SK-N-DZ (cell line): ENCODE data around the gene YBX1.
"Not testable (repeated sequence)": the region's sequence is repeated elsewhere in the genome, so short reads cannot be mapped to it uniquely, and the experiment has no call there.

Experiments
- DNase-seq: peaks from one replicate; pipeline ENCODE4 v3.0.0-alpha.2; 2015; ENCODE audit warnings: low spot score

The YBX1 gene

DNA sequence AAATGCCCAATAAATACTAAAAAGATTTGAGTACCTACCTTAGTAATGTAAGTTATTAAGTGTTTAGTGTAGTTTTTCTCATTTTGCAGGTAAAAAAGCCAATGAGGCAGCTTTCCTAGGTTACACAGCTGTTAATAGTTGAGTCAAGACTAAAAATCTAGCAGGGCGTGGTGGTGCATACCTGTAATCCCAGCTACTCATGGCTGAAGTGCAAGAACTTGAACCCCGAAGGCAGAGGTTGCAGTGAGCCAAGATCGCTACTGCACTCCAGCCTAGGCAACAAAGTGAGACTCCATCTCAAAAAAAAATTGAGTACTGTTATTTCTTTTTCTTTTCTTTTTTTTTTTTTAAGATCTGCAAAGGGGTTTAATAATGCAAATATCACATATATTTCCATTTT is 7.7 kb downstream of the YBX1 start:
- no peak for DNase-seq

DNA sequence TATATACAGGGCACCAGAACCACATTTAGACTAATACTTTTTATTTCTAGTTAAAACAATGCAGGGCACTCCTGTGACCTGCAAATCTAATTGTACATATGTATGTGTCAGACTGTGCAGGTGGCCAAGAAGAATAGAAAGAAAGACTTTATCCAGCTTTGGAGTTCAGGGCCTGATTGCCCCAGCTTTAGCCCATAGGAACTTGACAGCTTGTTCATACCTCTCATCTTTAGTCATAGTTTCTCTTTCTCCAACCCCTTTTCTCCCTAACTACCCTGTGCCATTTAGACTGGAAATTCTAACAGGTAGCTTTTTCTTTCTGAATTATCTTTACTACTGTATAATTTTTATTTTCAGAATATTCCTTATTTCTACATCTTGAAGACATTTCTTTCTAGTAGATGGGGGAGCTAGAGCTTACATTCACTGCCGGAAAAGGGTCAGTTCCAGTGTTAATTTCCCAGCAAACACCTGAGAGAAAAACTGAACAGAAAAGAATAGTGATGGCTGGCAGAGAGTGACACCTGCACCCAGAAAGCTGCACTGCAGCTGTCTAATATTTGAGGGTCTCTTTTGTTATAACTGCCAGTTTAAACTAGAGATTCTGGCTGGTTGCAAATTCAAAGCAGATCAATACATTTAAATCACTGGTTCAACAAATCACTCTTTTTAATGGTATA is 8.4 kb downstream of the YBX1 start:
- no peak for DNase-seq

DNA sequence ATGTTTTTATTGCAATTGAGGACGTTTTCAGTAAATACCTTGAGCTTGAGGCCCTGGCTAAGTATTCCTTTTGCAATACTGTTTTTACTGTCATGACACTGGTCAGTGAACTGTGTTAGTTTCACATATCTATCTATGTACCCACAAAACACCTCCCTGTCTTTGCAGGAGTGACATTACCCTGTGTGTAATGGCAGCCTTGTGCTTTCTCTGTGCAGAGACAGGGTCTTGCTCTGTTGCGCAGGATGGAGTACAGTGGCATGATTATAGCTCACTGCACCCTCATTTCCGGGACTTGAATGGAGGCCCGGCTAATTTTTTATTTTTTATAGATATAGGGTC is 8.9 kb downstream of the YBX1 start:
- DNase-seq: no peak

DNA sequence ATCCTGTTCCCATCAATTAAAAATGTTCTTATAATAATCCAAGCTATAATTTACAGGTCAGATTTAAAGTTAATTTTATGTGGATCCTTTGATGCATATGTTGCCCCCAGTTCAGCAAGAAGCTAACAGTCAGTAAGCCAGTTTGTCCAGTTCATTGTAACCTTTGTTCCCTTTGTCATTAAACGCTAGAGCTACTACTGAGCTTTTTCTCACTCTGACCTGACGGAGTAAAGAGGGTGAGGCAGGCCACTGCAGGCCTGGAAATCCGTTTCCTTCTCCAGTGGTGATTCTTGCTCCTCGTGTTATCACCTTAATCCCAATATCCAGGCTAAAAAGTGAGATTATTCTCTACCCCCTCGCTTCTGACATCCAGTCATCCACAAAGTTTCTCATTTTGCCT is 10.2 kb downstream of the YBX1 start:
- DNase-seq: no peak

DNA sequence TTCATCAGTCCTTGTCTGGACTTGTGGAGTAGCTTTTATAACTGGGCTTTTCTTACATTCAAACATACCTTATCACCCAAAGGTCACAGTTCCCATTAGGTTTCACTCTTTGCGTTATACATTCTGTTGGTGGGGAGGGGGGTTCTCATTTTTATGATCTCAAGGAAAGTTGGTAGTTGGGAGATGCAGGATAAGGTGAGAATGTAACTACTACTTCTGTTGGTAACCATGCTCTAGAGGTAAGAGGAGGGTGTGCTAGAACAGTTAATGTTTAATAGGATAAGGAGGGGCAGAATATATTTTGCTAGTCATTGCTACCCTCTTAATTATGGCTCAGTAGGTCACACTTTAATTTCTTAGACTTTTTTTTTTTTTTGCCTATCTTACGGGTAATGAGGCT is 10.7 kb downstream of the YBX1 start:
- DNase-seq: no peak

DNA sequence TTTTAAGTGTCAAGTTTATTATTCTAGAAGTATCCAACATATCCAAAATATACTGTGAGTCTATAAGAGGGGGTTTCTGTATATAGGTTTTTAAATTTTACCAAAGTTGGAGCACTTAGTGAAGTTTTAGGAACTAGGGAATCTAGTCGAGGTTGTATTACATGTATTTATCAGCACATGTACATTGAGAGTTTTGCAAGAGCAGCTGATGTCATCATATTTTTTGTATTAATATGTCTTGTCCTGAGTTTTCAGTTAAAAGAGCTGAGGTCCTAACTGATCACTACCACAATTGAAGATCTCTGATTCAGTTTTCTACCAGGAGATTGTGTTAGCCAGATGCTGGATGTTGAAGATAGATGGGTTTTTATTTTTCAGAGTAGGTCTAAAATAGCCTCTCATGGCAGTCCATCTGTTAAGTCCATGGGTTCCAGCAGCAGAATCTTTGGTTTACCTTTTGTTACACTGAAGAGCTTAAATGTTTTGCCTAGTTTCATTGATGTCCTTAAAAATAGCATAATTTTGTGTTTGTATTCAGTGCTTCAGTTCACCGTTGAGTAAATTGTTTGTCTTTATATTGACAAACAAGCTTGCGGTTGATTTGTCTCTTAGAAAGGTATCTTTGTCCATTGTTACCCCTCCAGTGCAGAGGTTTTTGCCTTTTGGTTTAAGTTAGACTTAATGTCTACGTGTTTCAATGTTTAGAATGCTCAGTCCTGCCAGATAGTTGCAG is 16.0 kb downstream of the YBX1 start:
- DNase-seq: no peak

DNA sequence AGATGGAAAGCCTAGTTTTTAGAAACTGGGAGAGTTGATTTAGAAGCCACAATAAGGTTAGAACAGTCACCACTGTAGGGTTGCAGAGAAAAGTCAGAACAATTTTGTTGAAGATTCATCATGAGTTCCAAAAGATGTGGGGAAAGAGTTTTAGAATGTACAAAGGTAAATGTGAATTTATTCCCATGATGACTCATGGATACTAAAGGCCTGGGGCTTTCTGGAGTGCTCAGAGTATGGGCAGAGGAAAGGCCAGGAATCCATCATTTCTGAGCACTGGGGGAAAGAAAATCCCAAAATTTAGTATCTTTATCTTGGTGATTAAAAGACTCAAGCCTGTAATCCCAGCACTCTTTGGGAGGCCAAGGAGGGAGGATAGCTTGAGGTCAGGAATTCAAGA is 17.8 kb downstream of the YBX1 start:
- no peak for DNase-seq

DNA sequence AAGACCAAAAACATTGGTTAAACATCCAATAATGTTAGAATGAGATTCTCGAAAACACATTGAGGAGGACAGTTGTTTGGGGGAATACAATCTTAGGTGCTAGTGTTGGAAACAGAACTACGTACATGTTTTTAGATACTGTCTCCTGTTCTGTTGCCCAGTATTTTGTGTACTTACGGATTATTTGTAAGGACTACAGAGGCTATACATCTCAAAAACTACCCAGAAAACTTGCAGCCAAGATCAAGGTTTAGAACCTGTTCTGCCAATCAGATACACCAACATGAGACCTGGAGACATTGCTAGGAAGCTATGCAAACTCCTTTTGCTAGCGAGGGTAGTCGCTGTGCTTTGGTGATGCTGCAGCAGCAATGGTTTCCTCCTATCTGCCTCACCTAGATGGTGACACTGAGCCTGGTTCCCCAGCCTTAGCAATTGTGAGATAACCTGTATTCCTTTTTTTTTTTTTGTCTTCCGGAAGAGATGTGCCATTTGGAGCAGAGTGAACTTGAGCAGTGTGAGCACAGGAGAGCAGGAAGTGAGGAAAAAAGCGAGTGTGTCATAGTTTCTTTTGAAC is 21.8 kb downstream of the YBX1 start:
- DNase-seq: no peak

DNA sequence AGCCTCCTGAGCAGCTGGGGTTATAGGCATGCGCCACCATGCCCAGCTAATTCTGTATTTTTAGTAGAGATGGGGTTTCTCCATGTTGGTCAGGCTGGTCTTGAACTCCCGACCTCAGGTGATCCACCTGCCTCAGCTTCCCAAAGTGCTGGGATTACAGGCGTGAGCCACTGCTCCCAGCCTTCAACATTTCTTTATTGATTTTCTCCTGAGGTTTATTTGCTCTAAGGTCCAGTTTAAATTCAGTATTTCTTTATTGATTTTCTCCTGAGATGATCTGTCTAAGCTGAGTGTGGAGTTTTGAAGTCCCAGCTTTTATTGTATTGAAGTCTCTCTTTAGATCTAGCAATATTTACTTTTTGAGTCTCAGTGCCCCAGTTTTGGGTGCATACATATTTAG is 30.6 kb downstream of the YBX1 start:
- DNase-seq: not testable (repeated sequence)

DNA sequence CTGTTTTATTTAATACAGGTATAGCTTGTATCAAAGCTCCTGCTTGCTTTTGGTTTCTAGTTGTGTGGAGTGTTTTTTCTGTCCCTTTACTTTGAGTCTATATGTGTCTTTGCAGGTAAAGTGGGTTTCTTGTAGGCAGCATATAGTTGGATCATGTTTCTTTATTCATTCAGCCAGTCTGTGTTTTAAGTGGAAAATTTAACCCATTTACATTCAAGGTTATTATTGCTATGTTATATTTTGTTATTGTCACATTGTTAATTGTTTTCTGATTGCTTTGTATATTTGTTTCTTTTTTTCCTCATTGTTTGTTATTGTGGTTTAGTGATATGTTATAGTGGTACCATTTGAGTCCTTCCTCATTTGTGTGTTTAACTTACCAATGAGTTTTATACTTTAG is 31.1 kb downstream of the YBX1 start:
- DNase-seq: no peak

DNA sequence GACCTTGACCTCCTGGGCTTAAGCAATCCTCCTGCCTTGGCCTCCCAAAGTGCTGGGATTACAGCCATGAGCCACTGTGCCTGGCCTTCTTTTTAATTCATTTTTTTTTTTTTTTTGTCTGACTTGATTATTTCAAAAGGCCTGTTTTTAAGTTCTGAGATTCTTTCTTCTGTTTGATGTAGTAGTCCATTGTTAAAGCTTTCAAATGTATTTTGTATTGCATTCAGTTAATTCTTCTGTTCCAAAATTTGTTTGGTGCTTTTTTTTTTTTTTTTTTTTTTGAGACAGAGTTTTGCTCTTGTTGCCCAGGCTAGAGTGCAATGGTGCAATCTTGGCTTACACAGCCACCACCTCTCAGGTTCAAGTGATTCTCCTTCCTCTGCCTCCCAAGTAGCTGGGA is 32.2 kb downstream of the YBX1 start:
- DNase-seq: not testable (repeated sequence)

DNA sequence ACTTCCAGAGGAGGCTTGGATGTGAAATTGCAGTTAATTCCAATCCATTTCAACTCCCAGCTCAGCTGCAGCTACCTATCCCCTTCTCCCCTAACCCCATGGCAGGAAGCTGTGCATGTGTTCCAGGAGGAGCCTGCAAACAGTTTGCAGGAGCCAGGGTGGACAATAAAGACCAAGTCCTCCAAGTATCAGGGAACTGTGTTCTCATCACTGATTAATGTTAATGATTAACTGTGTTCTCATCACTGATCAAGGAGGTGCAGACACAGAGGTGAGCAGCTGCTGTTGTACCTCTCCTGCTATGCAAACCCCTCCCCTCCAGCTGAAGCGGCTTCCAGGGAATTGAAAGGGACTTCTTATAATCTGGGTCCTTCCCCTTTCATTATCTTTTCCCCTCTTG is 38.6 kb downstream of the YBX1 start:
- DNase-seq: no peak

DNA sequence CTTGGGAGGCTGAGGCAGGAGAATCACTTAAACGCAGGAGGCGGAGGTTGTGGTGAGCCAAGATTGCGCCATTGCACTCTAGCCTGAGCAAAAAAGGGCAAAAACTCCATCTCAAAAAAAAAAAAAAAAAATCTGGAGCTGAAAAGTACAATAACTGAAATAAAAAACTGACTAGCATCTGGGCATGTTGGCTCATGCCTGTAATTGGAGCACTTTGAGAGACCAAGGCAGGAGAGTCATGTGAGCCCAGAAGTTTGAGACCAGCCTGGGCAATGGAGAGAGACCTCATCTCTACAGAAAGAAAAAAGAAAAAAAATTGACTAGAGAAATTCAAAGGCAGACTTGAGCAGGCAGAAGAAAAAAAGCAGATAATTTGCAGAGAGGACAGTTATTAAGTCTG is 39.7 kb downstream of the YBX1 start:
- DNase-seq: no peak

DNA sequence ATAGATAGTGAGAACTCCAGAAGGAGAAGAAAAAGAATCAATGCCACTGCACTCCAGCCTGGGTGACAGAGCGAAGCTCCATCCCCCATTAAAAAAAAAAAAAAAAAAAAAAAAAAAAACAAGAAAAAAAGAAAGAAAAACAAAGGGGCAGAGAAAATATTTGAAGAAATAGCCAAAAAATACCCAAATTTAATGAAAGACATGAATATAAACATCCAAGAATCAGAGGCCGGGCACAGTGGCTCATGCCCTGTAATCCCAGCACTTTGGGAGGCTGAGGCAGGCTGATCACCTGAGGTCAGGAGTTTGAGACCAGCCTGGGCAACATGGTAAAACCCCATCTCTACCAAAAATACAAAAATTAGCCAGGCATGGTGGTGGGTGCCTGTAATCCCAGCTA is 40.2 kb downstream of the YBX1 start:
- DNase-seq: not testable (repeated sequence)

DNA sequence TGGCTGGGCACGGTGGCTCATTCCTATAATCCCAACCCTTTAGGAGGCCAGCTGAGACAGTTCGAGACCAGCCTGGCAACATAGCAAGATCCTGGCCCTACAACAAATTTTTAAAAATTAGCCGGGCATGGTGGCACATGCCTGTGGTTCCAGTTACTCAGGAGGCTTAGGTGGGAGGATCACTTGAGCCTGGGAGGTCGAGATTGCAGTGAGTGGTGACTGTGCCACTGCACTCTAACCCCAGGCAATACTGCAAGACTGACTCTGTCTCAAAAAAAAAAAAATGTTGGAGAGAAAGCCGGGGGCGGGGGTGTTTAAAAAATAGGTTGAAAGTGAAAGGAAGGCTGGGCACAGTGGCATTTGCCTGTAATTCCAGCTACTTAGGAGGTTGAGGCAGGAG is 41.3 kb downstream of the YBX1 start:
- no peak for DNase-seq

DNA sequence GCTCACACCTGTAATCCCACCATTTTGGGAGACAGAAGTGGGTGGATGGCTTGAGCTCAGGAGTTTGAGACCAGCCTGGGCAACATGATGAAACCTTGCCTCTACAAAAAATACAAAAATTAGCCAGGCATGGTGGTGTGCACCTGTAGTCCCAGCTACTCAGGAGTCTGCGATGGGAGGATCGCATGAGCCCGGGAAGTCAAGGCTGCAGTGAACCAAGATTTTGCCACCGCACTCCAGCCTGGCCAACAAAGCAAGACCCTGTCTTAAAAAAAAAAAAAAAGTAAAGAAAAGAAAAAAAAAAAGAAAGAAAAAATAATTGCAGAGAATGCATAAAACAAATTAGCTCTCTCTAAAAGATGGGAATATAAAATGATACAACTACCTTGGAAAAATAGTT is 43.6 kb downstream of the YBX1 start:
- not testable (repeated sequence) for DNase-seq

DNA sequence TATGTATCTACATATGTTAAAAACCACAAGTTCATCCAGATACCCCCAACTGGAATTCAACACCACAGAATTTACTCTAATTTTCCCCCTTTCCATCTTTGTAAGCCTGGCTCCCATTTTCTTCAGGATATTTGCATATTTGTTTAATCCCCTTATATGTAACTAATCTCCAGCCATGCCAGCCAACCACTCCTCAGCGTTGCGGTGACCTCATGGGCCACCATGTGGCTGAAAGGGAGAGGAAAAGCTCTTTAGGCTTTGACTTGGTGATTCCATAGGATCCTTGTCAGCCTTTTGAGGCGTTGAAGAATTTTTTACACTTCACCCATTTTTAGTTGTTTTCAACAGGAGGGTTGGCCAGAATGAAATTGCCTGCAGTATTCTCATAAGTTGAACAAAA is 47.8 kb downstream of the YBX1 start:
- DNase-seq: no peak

DNA sequence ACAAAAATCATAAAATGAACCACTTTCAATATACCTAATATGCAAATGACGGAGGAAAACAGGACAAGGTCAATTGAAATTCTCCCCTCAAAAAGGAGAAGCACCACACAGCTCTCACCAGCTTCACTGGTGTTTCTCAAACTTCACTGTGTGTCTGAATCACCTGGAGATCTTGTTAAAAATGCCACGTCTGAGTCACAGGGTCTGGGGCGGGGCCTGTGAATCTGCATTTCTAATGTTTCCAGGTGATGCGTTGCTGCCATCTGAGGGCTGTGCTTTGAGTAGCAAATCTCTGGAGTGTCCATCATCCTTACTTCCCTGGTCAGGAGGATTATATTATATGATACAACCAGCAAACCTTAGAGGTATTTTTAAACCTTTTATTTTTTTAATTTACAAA is 48.8 kb downstream of the YBX1 start:
- no peak for DNase-seq

DNA sequence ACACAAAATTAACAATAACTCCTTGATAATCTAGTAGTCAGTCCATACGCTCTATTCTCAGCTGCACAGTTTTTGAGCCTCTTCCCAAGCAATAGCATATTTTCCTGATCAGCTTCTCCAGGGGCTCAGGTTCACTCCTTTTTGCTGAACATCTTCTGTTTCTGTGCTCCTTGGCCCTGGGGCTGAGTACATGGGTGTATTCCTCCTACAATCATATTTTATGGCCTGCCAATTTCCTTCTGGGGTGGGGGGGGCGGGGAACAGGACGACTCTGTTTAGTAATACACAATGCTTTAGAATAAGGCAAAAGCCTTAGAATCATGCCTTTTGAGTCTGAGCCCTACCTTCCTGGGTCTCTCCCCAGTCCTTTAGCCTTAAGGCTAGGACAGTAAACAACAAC is 49.4 kb downstream of the YBX1 start:
- no peak for DNase-seq

DNA sequence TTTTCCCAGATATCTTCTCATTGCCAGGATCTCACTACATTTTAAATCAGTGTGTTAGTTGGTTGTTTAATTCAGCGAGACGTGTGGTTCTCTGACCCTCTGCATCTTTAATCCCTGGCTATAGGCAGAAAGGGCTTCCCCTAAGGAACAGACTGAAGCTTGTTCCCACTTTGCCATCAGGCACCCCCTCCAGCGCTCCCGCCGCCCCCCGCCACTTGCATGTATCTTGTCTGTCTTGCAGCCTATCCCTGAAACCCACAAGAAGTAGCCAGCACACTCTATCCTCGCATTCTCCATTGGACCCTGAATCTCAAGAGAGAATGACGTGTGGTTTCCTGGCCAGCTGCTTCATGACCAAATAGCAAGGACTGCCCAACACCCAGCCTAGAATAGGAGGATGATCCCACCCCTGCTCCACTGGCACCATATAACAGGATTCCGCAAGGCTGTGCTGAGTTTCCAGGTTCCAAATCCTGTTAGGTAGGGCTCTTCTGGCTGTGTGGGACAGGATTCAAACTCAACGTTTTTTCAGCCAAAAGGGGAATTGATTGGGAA is 50.0 kb downstream of the YBX1 start:
- no peak for DNase-seq

DNA sequence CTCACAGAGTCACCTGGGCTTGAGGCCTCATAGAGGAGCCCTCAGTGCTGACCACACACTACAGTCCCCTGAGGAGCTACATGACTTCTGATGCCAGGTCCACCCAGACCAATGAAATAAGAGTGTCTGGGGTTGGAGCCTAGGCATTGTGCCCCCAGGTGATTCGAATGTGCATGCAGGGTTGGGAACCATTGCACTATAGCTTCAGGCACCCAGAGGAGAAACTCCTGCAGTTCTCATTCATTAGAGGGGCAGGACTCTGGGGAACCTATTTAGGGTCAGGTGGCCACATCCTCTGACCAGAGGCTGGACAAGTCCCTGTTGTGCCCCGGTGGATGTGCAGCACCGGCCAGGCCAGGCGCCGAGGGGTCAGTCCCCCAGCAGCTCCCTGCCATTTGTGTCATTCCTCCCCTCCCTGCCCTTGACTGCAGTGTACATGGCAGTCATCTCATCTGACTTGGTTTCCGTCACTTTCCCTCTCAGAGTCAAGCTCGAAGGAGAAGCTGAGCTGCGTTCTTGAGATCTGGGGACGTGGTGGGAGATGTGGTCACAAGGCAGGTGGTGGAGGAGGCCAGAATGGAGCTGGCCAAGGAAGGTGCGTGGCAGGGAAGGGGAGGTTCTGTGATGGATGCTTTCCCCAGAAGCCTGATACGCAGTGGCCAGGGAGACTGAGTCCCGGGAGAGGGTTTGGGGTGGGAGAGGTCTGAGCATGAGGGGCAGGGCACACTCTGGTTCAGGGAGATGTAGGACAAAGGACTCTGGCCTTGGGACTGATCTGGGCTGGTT is 51.4 kb downstream of the YBX1 start:
- no peak for DNase-seq
